Liver (tissue), 9 donors: Measurements from ENCODE around the gene ALK. TPM values are rescaled to one million over a fixed set of nuclear protein-coding genes. Genes with fewer than 3 reads are reported as not detected.

Experiments
- DNase-seq: peaks from one replicate; pipeline ENCODE4 v3.0.0-alpha.2; 2017; ENCODE audit warnings: low spot score
- H3K27ac ChIP-seq, 2 donors: one replicate each; pipeline ENCODE4 v1.7.0; 2013; ENCODE audit warnings: inconsistent platforms in 2 of 2, low read length in 2 of 2, control low read depth in 1 of 2, low read depth in 1 of 2, mild to moderate bottlenecking in 1 of 2
- H3K27me3 ChIP-seq, 4 donors: one replicate each; pipeline versions ENCODE4 v1.6.1 to v1.7.0; 2013; ENCODE audit warnings: low read length in 3 of 4, inconsistent platforms in 1 of 4, mild to moderate bottlenecking in 1 of 4, moderate library complexity in 1 of 4; ENCODE audit not compliant: control insufficient read depth in 4 of 4, insufficient read depth in 4 of 4
- H3K36me3 ChIP-seq, 4 donors: one replicate each; pipeline versions ENCODE4 v1.6.1 to v1.7.0; 2013; ENCODE audit warnings: low read length in 3 of 4, mild to moderate bottlenecking in 3 of 4, low read depth in 1 of 4, moderate library complexity in 1 of 4; ENCODE audit not compliant: control insufficient read depth in 4 of 4, insufficient read depth in 3 of 4
- H3K4me1 ChIP-seq, 4 donors: one replicate each; pipeline versions ENCODE4 v1.6.1 to v1.7.0; 2013; ENCODE audit warnings: low read length in 3 of 4, mild to moderate bottlenecking in 3 of 4, moderate library complexity in 1 of 4; ENCODE audit not compliant: control insufficient read depth in 4 of 4, insufficient read depth in 4 of 4
- H3K4me3 ChIP-seq, 3 donors: one replicate each; pipeline versions ENCODE4 v1.6.1 to v1.7.0; 2013; ENCODE audit warnings: low read length in 3 of 3, control low read depth in 1 of 3, low read depth in 1 of 3, mild to moderate bottlenecking in 1 of 3
- H3K9ac ChIP-seq, 2 donors: one replicate each; pipeline ENCODE4 v1.7.0; 2013; ENCODE audit warnings: low read length in 2 of 2, mild to moderate bottlenecking in 2 of 2, moderate library complexity in 2 of 2, control low read depth in 1 of 2, low read depth in 1 of 2
- H3K9me3 ChIP-seq, 4 donors: one replicate each; pipeline versions ENCODE4 v1.6.1 to v1.7.0; 2013; ENCODE audit warnings: low read length in 3 of 4; ENCODE audit not compliant: control insufficient read depth in 4 of 4
- ATF3 ChIP-seq: IDR thresholded peaks from 2 replicates; pipeline ENCODE4 v1.6.1; 2016; ENCODE audit warnings: antibody characterized with exemption
- CTCF ChIP-seq: fragments of 150-350 bp; IDR thresholded peaks from 2 replicates; pipeline ENCODE4 v1.5.1; 2017; ENCODE audit warnings: improper control_type of control experiment, low read depth, low read length; ENCODE audit not compliant: missing input control
- EGR1 ChIP-seq, 2 donors: IDR thresholded peaks; 2 replicates each; pipeline ENCODE4 v1.6.1; 2016 to 2018; ENCODE audit warnings: antibody characterized with exemption in 2 of 2, low read depth in 2 of 2
- FOXA1 ChIP-seq: IDR thresholded peaks from 2 replicates; pipeline ENCODE4 v1.6.1; 2016; ENCODE audit warnings: antibody characterized with exemption
- FOXA2 ChIP-seq: IDR thresholded peaks from 2 replicates; pipeline ENCODE4 v1.6.1; 2016; ENCODE audit warnings: antibody characterized with exemption
- GABPA ChIP-seq, 2 donors: IDR thresholded peaks in 1 of 2; conservative IDR thresholded peaks in 1 of 2; 2 replicates each; pipeline ENCODE4 v1.6.1; 2016; ENCODE audit warnings: antibody characterized with exemption in 2 of 2, mild to moderate bottlenecking in 1 of 2, moderate library complexity in 1 of 2
- HNF4A ChIP-seq, 2 donors: conservative IDR thresholded peaks; 2 replicates each; pipeline ENCODE4 v1.6.1; 2016; ENCODE audit warnings: antibody characterized with exemption in 2 of 2, mild to moderate bottlenecking in 2 of 2
- HNF4G ChIP-seq: IDR thresholded peaks from 2 replicates; pipeline ENCODE4 v1.6.1; 2016; ENCODE audit warnings: antibody characterized with exemption
- JUND ChIP-seq, 2 donors: IDR thresholded peaks; 2 replicates each; pipeline ENCODE4 v1.6.1; 2016; ENCODE audit warnings: antibody characterized with exemption in 2 of 2
- MAX ChIP-seq: IDR thresholded peaks from 2 replicates; pipeline ENCODE4 v1.6.1; 2016; ENCODE audit warnings: antibody characterized with exemption
- NR2F2 ChIP-seq: IDR thresholded peaks from 2 replicates; pipeline ENCODE4 v1.6.1; 2016; ENCODE audit warnings: antibody characterized with exemption
- RAD21 ChIP-seq, 2 donors: IDR thresholded peaks; 2 replicates each; pipeline ENCODE4 v1.6.1; 2016; ENCODE audit warnings: antibody characterized with exemption in 2 of 2, mild to moderate bottlenecking in 2 of 2
- REST ChIP-seq: IDR thresholded peaks from 2 replicates; pipeline ENCODE4 v1.6.1; 2016; ENCODE audit warnings: antibody characterized with exemption, mild to moderate bottlenecking
- RXRA ChIP-seq, 2 donors: IDR thresholded peaks; 2 replicates each; pipeline ENCODE4 v1.6.1; 2017 to 2018; ENCODE audit warnings: antibody characterized with exemption in 2 of 2, mild to moderate bottlenecking in 1 of 2
- SP1 ChIP-seq: IDR thresholded peaks from 2 replicates; pipeline ENCODE4 v1.6.1; 2018; ENCODE audit warnings: antibody characterized with exemption, mild to moderate bottlenecking
- TAF1 ChIP-seq: conservative IDR thresholded peaks from 2 replicates; pipeline ENCODE4 v1.6.1; 2016; ENCODE audit warnings: antibody characterized with exemption, mild to moderate bottlenecking
- YY1 ChIP-seq: IDR thresholded peaks from 2 replicates; pipeline ENCODE4 v1.6.1; 2016; ENCODE audit warnings: antibody characterized with exemption, mild to moderate bottlenecking
- ZBTB33 ChIP-seq: IDR thresholded peaks from 2 replicates; pipeline ENCODE4 v1.6.1; 2016; ENCODE audit warnings: antibody characterized with exemption
- WGBS: extraction: QIAGEN DNeasy Blood & Tissue Kit; methylation state at CpG from one replicate; pipeline ENCODE4 v1.1.7; 2013; 5-methylcytosine and 5-hydroxymethylcytosine counted together
- polyA plus RNA-seq, 2 donors: library from polyadenylated mRNA; stranded (reverse) in 1 of 2; unstranded in 1 of 2; fragments of 200-250 nt in 1 of 2; fragments of >200 nt in 1 of 2; fragmentation: Nextera tagmentation in 1 of 2; extraction: Ambion mirVana in 1 of 2; gene quantifications; one replicate each; pipeline versions ENCODE4 v1.2.1 to v1.2.3, GENCODE V29; 2013 to 2015
- total RNA-seq, 2 donors: library from RNA; depleted of rRNA; stranded (reverse); fragments of >200 nt; gene quantifications; one replicate each; pipeline ENCODE4 v1.2.3, GENCODE V29; 2014
- donor health status: healthy.
- donor health status: healthy.
- donor health status: healthy.
- donor health status: healthy.
- donor health status: healthy.

ALK gene
- total and polyA plus RNA-seq, 4 donors = under 0.01 TPM; not detected in 3

GRCh38 chr2:29763371-29763770 lies 158.0 kb downstream of the ALK start:
- WGBS = 27% methylated on average over 3 of the region's 3 CpGs
- no peaks in the 10 kb centered on the region for H3K36me3 ChIP-seq
- no peaks in the 10 kb centered on the region for H3K27me3 ChIP-seq
- no peak overlapping the region for H3K9ac ChIP-seq
- no peaks in the 10 kb centered on the region for H3K9me3 ChIP-seq
- no peaks in the 10 kb centered on the region for H3K4me1 ChIP-seq
- no peak for TF ChIP-seq FOXA1
- TF ChIP-seq REST = no peak
- TF ChIP-seq NR2F2 = no peak
- TF ChIP-seq SP1 = no peak
- TF ChIP-seq MAX = no peak
- no peak for TF ChIP-seq FOXA2
- no peak for TF ChIP-seq RAD21 (IDR thresholded peaks at IDR 0.05)
- TF ChIP-seq HNF4G = no peak
- no peak for TF ChIP-seq ATF3
- no peak for TF ChIP-seq JUND (IDR thresholded peaks at IDR 0.05)
- no peak for TF ChIP-seq ZBTB33
- TF ChIP-seq HNF4A (conservative IDR thresholded peaks at IDR 0.05) = no peak
- no peak for TF ChIP-seq YY1
- TF ChIP-seq EGR1 (IDR thresholded peaks at IDR 0.05; ENCODE audit: low read depth in 2 of 2) = no peak
- no peak for TF ChIP-seq CTCF
- TF ChIP-seq RXRA (IDR thresholded peaks at IDR 0.05) = no peak
- TF ChIP-seq TAF1 = no peak
- TF ChIP-seq GABPA (IDR thresholded peaks at IDR 0.05 in 1 of 2, conservative IDR thresholded peaks at IDR 0.05 in 1 of 2) = no peak
- no peak overlapping the region for H3K27ac ChIP-seq
- H3K4me3 ChIP-seq = no peak overlapping the region
- DNase-seq = no peak
